K562 (cell line): ENCODE results near the gene IRF2. TPM values are rescaled to one million over a fixed set of nuclear protein-coding genes. Genes with fewer than 3 reads are reported as not detected.

Experiments
- ATAC-seq: fragments of 200-7000 bp; cut with Tn5 transposase; 3 replicates; pipeline ENCODE4 v1.9.1; 2020; ENCODE audit warnings: moderate library complexity
- BruUV-seq: library from RNA; stranded (reverse); fragments of 400-500 nt; replicated peaks from 2 replicates; lab custom pipeline; 2021; lab: Mats Ljungman, UMichigan
- CTCF ChIA-PET: fragments of 300-600 bp; formaldehyde crosslinking; extraction: SDS; loops from one replicate; lab custom pipeline; 2021; ENCODE audit warnings: low intra/inter-chr PET ratio; lab: Yijun Ruan, JAX
- POLR2A ChIA-PET: fragments of 300-600, 350-650 bp; sonication (Branson Sonifier 250); formaldehyde crosslinking; extraction: SDS; loops from one replicate; lab custom pipeline; 2021; ENCODE audit warnings: antibody characterized with exemption, inconsistent platforms; lab: Yijun Ruan, JAX
- DNase-seq, 4 experiments: peaks; one replicate each; pipeline versions ENCODE4 v3.0.0 to v3.0.0-alpha.2; 2011 to 2018; ENCODE audit warnings: low spot score in 3 of 4, mixed read lengths in 3 of 4; ENCODE audit errors: extremely low read depth in 1 of 4
- FAIRE-seq: peaks from 2 replicates; lab custom pipeline; 2011; peaks lifted over from hg19 to GRCh38; lab: Jason Lieb, UNC
- H2AFZ ChIP-seq: 2 replicates; pipeline ENCODE4 v1.6.0; 2011; ENCODE audit warnings: low read depth, low read length, control low read depth, inconsistent platforms
- H3K27ac ChIP-seq: fragments of 200-600 bp; 3 replicates; pipeline ENCODE4 v1.8.0; 2011; ENCODE audit warnings: low read depth, mild to moderate bottlenecking, control low read depth, inconsistent platforms, low read length, moderate library complexity, mixed read lengths; ENCODE audit errors: extremely low read depth
- H3K27me3 ChIP-seq, 2 experiments: fragments of 300-600 bp in 1 of 2; 2 replicates in 1 of 2; 3 replicates in 1 of 2; pipeline versions ENCODE4 v1.6.0 to v1.8.0; 2011; ENCODE audit warnings: inconsistent platforms in 2 of 2, low read length in 2 of 2, mild to moderate bottlenecking in 1 of 2, mixed read lengths in 1 of 2, moderate library complexity in 1 of 2; ENCODE audit not compliant: control insufficient read depth in 2 of 2, insufficient read depth in 2 of 2
- H3K36me3 ChIP-seq: fragments of 300-600 bp; 3 replicates; pipeline ENCODE4 v1.8.0; 2011; ENCODE audit warnings: mild to moderate bottlenecking, low read length, inconsistent platforms; ENCODE audit not compliant: control insufficient read depth, insufficient read depth
- H3K4me1 ChIP-seq, 2 experiments: fragments of 200-600 bp in 1 of 2; replicated peaks in 1 of 2; 2 replicates in 1 of 2; 3 replicates in 1 of 2; pipeline versions ENCODE4 v1.5.1 to v1.8.0; 2011; ENCODE audit warnings: inconsistent platforms in 2 of 2, low read length in 2 of 2, mild to moderate bottlenecking in 1 of 2, mixed read lengths in 1 of 2, moderate library complexity in 1 of 2; ENCODE audit not compliant: control insufficient read depth in 2 of 2, insufficient read depth in 2 of 2
- H3K4me2 ChIP-seq: 2 replicates; pipeline ENCODE4 v1.6.1; 2011; ENCODE audit warnings: low read length, control low read depth, inconsistent platforms, mixed read lengths; ENCODE audit not compliant: insufficient read depth
- H3K4me3 ChIP-seq: fragments of 200-600 bp; sonication (generic), shearing (Covaris generic); 2 replicates; pipeline ENCODE4 v1.5.1; 2016; ENCODE audit warnings: control low read depth, inconsistent platforms
- H3K79me2 ChIP-seq: fragments of 200-600 bp; 3 replicates; pipeline ENCODE4 v1.8.0; 2011; ENCODE audit warnings: low read length, inconsistent platforms; ENCODE audit not compliant: control insufficient read depth, insufficient read depth
- H3K9ac ChIP-seq, 2 experiments: 2 replicates each; pipeline versions ENCODE4 v1.6.0 to v1.6.1; 2011; ENCODE audit warnings: low read depth in 2 of 2, low read length in 2 of 2, control low read depth in 1 of 2, inconsistent platforms in 1 of 2, mild to moderate bottlenecking in 1 of 2, mixed read lengths in 1 of 2; ENCODE audit not compliant: insufficient read depth in 1 of 2
- H3K9me1 ChIP-seq: one replicate; pipeline ENCODE4 v1.6.0; 2011; ENCODE audit warnings: inconsistent platforms, mild to moderate bottlenecking, low read length, moderate library complexity; ENCODE audit not compliant: control insufficient read depth, insufficient read depth
- H3K9me3 ChIP-seq: replicated peaks from 2 replicates; pipeline ENCODE4 v1.5.1; 2011; ENCODE audit warnings: low read depth, low read length, inconsistent platforms; ENCODE audit not compliant: control insufficient read depth, insufficient read depth
- H4K20me1 ChIP-seq: replicated peaks from 2 replicates; pipeline ENCODE4 v1.6.1; 2011; ENCODE audit warnings: low read length, inconsistent platforms, mixed read lengths; ENCODE audit not compliant: control insufficient read depth, insufficient read depth
- ATF6 ChIP-seq: sonication (generic); formaldehyde crosslinking; IDR thresholded peaks from 2 replicates; pipeline ENCODE4 v1.4.0; 2020; ENCODE audit warnings: mild to moderate bottlenecking, missing genetic modification reagents
- DMBX1 ChIP-seq: fragments of 250-450 bp; sonication (Bioruptor Pico); IDR thresholded peaks from 2 replicates; pipeline ENCODE4 v1.8.0; 2022; ENCODE audit warnings: inconsistent platforms, mild to moderate bottlenecking, moderate library complexity, borderline replicate concordance
- GABPA ChIP-seq: fragments of 200-800 bp; sonication (Bioruptor generic); conservative IDR thresholded peaks from 2 replicates; pipeline ENCODE4 v1.6.1; 2016; ENCODE audit warnings: low read depth, missing genetic modification characterization, missing compliant biosample characterization
- HLTF ChIP-seq: fragments of 450-650 bp; IDR thresholded peaks from 2 replicates; pipeline ENCODE4 v1.6.1; 2016
- HMG20B ChIP-seq: fragments of 250-450 bp; sonication (Bioruptor Pico); IDR thresholded peaks from 2 replicates; pipeline ENCODE4 v1.5.0; 2021; ENCODE audit warnings: mild to moderate bottlenecking
- MAFK ChIP-seq: IDR thresholded peaks from 2 replicates; pipeline ENCODE4 v1.6.1; 2011; ENCODE audit warnings: low read length, improper control_type of control experiment
- MCM3 ChIP-seq: fragments of 450-650 bp; IDR thresholded peaks from 2 replicates; pipeline ENCODE4 v1.6.1; 2016
- MECOM ChIP-seq: fragments of 250-450 bp; sonication (Bioruptor Pico); IDR thresholded peaks from 2 replicates; pipeline ENCODE4 v1.8.0; 2022; ENCODE audit warnings: inconsistent platforms
- MLLT1 ChIP-seq, 2 experiments: fragments of 450-650 bp; IDR thresholded peaks; 2 replicates each; pipeline ENCODE4 v1.6.1; 2016
- NBN ChIP-seq: fragments of 450-650 bp; IDR thresholded peaks from 2 replicates; pipeline ENCODE4 v1.6.1; 2016; ENCODE audit warnings: low read depth, mild to moderate bottlenecking
- PCBP2 ChIP-seq: fragments of 200-400 bp; formaldehyde crosslinking; IDR thresholded peaks from 2 replicates; pipeline ENCODE4 v1.6.1; 2018; ENCODE audit warnings: low read length, low read depth, mild to moderate bottlenecking, moderate library complexity; ENCODE audit not compliant: poor library complexity, severe bottlenecking
- ZNF655 ChIP-seq: fragments of 250-450 bp; sonication (Bioruptor Pico); IDR thresholded peaks from 2 replicates; pipeline ENCODE4 v1.5.0; 2021
- WGBS: fragments of 100-300 bp; shearing (Covaris generic); methylation state at CpG from one replicate; pipeline ENCODE4 v1.1.6; 2016; ENCODE audit warnings: low coverage, mixed read lengths; ENCODE audit not compliant: insufficient coverage; ENCODE audit errors: missing lambda C conversion rate; 5-methylcytosine and 5-hydroxymethylcytosine counted together
- in situ Hi-C: fragments of 300-500 bp; cut with MboI; formaldehyde crosslinking; loops from 4 replicates; pipeline ENCODE4 v1.15.0; 2018; ENCODE audit warnings: inconsistent platforms, mixed read lengths
- intact Hi-C: fragments of 100-400 bp; cut with micrococcal nuclease; formaldehyde crosslinking; loops from 2 replicates; pipeline ENCODE4 v1.14.2; 2022
- polyA plus RNA-seq, 8 experiments: library from polyadenylated mRNA; depleted of rRNA in 4 of 8; stranded (reverse) in 5 of 8; unstranded in 3 of 8; fragments of >200 nt; fragmentation: Nextera tagmentation in 2 of 8; fragmentation: Illumina TruSeq in 1 of 8; extraction: Ambion mirVana in 2 of 8; extraction: Trizol in 1 of 8; gene quantifications; 2 replicates each; pipeline versions ENCODE4 v1.2.1 to v1.2.3, GENCODE V29; 2011 to 2014; ENCODE audit warnings: inconsistent platforms in 1 of 8, missing spikeins in 1 of 8
- total RNA-seq, 7 experiments: library from RNA; depleted of rRNA in 6 of 7; stranded (reverse); fragments of >200 nt in 6 of 7; fragmentation: Illumina TruSeq in 2 of 7; extraction: Trizol in 2 of 7; gene quantifications; 2 replicates each; pipeline versions ENCODE4 v1.2.1 to v1.2.3, GENCODE V29; 2011 to 2021; ENCODE audit warnings: low replicate concordance in 1 of 7
- TF ChIP-seq, protein P1 (sequence below): fragments of 250-450 bp; sonication (Bioruptor Pico); IDR thresholded peaks from 2 replicates; pipeline ENCODE4 v1.8.0; 2022; ENCODE audit warnings: inconsistent platforms, mild to moderate bottlenecking, moderate library complexity, borderline replicate concordance
- TF ChIP-seq, protein P2 (sequence below): fragments of 450-650 bp; IDR thresholded peaks from 2 replicates; pipeline ENCODE4 v1.6.1; 2016; ENCODE audit warnings: antibody characterized with exemption

IRF2 gene
- total and polyA plus RNA-seq, 9 of the 15 experiments (the other 6 are each of a cell fraction or from before 2014, with no cell fraction given) = 7.1 to 17.1 (median 11.3) TPM

- TF ChIP-seq, protein P1, sequence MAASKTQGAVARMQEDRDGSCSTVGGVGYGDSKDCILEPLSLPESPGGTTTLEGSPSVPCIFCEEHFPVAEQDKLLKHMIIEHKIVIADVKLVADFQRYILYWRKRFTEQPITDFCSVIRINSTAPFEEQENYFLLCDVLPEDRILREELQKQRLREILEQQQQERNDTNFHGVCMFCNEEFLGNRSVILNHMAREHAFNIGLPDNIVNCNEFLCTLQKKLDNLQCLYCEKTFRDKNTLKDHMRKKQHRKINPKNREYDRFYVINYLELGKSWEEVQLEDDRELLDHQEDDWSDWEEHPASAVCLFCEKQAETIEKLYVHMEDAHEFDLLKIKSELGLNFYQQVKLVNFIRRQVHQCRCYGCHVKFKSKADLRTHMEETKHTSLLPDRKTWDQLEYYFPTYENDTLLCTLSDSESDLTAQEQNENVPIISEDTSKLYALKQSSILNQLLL (CRISPR knock-in tag) = no peak
These were observed 103.5 kb downstream of the IRF2 start (continued) for GRCh38 chr4:184370711-184371389.

- POLR2A ChIA-PET = no interaction called here
- Histone ChIP-seq H3K9me3 (no peaks in the 10 kb centered on the region), H3K4me2 (no peak overlapping the region), H3K27me3 (no peaks in the 10 kb centered on the region), H3K79me2 (no peaks in the 10 kb centered on the region), H2AFZ (peak overlapping the region; percentile 89; the same call in 1 of the 2 replicates), H3K4me1 (peaks cover 4 to 13% of the 10 kb centered on the region in 2 experiments; a peak in 4 of 5 replicates), H3K9ac (no peak overlapping the region), H3K27ac (no peak overlapping the region), H3K9me1 (no peaks in the 10 kb centered on the region), H3K36me3 (no peaks in the 10 kb centered on the region), H3K4me3 (no peak overlapping the region), H4K20me1 (no peaks in the 10 kb centered on the region)
- no TSS peak for BruUV-seq
- FAIRE-seq (no peak), ATAC-seq (no peak), DNase-seq (no peak)
- WGBS = 94% methylated on average over 3 of the region's 3 CpGs
- CTCF ChIA-PET = no interaction called here
- intact Hi-C loops = no loop called here
- TF ChIP-seq DMBX1 (no peak), MECOM (CRISPR knock-in tag) (no peak), MCM3 (no peak), MLLT1 (IDR thresholded peaks at IDR 0.05) (no peak), ATF6 (CRISPR knock-in tag) (no peak), ZNF655 (CRISPR knock-in tag) (no peak), HMG20B (CRISPR knock-in tag) (no peak), GABPA (tag) (no peak), MAFK (no peak), HLTF (no peak), NBN (no peak), PCBP2 (no peak)
- TF ChIP-seq, protein P2, sequence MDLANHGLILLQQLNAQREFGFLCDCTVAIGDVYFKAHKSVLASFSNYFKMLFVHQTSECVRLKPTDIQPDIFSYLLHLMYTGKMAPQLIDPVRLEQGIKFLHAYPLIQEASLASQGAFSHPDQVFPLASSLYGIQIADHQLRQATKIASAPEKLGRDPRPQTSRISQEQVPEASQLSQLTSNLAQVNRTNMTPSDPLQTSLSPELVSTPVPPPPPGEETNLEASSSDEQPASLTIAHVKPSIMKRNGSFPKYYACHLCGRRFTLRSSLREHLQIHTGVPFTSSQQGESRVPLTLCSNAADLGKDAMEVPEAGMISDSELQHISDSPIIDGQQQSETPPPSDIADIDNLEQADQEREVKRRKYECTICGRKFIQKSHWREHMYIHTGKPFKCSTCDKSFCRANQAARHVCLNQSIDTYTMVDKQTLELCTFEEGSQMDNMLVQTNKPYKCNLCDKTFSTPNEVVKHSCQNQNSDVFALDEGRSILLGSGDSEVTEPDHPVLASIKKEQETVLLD = no peak
- in situ Hi-C loops = no loop called here
These were observed 104.5 kb downstream of the IRF2 start for GRCh38 chr4:184369871-184370270.
